ENCODE data around the gene ASAP2.

DNA sequence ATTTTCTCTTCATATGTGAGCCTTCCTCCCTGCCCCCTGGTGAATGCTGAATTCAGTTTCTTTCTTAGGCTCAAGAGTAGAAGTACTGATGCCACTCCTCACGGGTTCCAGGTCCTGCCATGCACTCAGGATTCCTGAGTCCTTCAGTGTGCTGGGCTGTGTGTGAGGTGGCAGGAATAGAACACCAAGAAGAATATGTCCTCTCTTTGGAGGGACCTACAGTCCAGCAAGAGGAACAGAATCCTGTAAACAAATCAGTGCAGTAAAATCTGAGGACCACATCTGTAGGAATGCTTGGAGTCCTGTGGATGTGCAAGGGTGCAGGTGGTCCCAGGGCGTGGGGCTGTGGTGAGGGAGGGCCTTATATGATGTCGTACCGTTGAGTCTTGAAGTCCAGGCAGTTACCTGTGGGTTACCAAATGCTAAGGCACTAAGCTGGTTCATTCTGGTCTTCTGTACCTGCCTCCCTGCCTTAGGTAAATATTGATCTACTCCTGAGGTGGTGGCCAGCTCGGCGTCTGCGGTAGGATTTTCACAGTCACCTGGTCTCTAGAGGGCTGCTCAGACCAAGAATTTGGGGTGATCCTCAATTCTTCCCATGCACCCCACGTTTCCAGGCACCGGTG is 5.5 kb downstream of the ASAP2 start:
- TF ChIP-seq TEAD4 (IDR thresholded peaks at IDR 0.05; ENCODE audit: low read length), result no peak
- TF ChIP-seq TEAD4 (CRISPR knock-in tag; IDR thresholded peaks at IDR 0.05; ENCODE audit: borderline replicate concordance), result no peak
- no peak for TF ChIP-seq PHF20 (IDR thresholded peaks at IDR 0.05; ENCODE audit: partially characterized antibody)
- TF ChIP-seq PPARD (CRISPR knock-in tag; IDR thresholded peaks at IDR 0.05), result no peak
- TF ChIP-seq, protein P1, sequence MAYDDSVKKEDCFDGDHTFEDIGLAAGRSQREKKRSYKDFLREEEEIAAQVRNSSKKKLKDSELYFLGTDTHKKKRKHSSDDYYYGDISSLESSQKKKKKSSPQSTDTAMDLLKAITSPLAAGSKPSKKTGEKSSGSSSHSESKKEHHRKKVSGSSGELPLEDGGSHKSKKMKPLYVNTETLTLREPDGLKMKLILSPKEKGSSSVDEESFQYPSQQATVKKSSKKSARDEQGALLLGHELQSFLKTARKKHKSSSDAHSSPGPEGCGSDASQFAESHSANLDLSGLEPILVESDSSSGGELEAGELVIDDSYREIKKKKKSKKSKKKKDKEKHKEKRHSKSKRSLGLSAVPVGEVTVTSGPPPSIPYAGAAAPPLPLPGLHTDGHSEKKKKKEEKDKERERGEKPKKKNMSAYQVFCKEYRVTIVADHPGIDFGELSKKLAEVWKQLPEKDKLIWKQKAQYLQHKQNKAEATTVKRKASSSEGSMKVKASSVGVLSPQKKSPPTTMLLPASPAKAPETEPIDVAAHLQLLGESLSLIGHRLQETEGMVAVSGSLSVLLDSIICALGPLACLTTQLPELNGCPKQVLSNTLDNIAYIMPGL (CRISPR knock-in tag; IDR thresholded peaks at IDR 0.05), result no peak
- TF ChIP-seq ZFP36 (IDR thresholded peaks at IDR 0.05; ENCODE audit: low read depth, low read length, partially characterized antibody), result no peak
- TF ChIP-seq, protein P2, sequence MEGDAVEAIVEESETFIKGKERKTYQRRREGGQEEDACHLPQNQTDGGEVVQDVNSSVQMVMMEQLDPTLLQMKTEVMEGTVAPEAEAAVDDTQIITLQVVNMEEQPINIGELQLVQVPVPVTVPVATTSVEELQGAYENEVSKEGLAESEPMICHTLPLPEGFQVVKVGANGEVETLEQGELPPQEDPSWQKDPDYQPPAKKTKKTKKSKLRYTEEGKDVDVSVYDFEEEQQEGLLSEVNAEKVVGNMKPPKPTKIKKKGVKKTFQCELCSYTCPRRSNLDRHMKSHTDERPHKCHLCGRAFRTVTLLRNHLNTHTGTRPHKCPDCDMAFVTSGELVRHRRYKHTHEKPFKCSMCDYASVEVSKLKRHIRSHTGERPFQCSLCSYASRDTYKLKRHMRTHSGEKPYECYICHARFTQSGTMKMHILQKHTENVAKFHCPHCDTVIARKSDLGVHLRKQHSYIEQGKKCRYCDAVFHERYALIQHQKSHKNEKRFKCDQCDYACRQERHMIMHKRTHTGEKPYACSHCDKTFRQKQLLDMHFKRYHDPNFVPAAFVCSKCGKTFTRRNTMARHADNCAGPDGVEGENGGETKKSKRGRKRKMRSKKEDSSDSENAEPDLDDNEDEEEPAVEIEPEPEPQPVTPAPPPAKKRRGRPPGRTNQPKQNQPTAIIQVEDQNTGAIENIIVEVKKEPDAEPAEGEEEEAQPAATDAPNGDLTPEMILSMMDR (IDR thresholded peaks at IDR 0.05 in 2 of 3, conservative IDR thresholded peaks at IDR 0.05 in 1 of 3; ENCODE audit: insufficient read depth in 2 of 3, low read depth in 1 of 3, low read length in 3 of 3), result no peak
- no peak for TF ChIP-seq ZBTB43 (CRISPR knock-in tag; IDR thresholded peaks at IDR 0.05)
- no peak for TF ChIP-seq E2F1 (CRISPR knock-in tag; IDR thresholded peaks at IDR 0.05)
- TF ChIP-seq YY1 (IDR thresholded peaks at IDR 0.05; ENCODE audit: borderline replicate concordance in 1 of 3, control insufficient read depth in 1 of 3, extremely low read depth in 1 of 3, insufficient read depth in 3 of 3, insufficient read length in 1 of 3, insufficient replicate concordance in 2 of 3, low read depth in 1 of 3, low read length in 2 of 3), result no peak
- TF ChIP-seq SP2 (IDR thresholded peaks at IDR 0.05; ENCODE audit: extremely low read depth, low read depth, low read length, poor library complexity, severe bottlenecking), result no peak
- TF ChIP-seq CBFB (CRISPR knock-in tag; IDR thresholded peaks at IDR 0.05), result no peak
